ENCODE data around the gene TXN.

TXN gene

GRCh38 chr9:110256380-110257096 is at the start of gene TXN:
Gene TXN (minus strand): TSS chr9:110256507. CDS start chr9:110256435, 72 bp downstream.
- peak; percentile 95 for DNase-seq (ENCODE audit: low read depth)

DNA sequence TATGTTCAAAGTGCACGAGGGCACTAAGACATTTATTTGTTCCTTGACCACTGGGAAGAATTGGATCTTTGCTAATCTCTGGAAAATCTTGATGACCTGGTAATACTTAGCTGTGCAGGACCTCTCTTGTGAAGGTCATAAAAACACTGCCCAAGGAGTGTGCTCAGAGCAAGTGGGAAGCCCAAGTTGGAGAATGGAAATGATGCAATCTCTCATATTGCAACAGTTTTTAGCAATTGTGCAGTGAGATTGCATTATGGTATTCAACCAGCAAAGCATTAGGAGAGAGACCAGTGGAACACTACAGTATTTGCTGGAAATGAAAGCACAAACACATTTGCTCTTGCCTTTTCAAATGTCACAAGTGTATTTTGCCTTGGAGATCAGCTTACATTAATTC is 46.8 kb upstream of the TXN start:
- DNase-seq (ENCODE audit: low read depth), result peak; percentile 82

DNA sequence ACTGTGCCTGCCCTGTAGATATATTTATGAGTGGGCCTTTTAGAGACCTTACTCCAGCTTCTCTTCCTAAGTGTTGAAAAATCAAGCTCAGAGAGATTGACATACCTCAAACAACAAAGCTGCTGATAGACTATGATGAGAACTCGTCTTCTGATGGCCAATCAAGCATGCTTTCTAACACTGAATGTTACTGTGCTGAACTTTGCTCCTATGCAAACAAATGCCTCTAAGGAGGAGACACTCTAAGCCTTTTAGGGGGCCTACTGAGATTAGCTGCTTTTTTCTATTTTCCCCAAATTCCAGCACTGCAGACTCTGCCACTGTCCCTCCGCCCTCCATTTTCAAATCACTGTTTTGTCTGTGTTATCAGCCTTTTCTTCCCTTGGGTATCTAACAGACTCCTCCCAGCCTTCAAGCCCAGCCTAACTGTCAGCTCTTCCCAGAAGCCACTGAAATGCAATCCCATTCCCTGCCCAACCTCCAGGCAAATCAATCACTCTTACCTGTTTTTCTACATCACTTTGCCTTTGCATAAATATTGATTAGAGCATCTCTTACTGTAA is 41.8 kb upstream of the TXN start:
- DNase-seq (ENCODE audit: low read depth), result no peak

DNA sequence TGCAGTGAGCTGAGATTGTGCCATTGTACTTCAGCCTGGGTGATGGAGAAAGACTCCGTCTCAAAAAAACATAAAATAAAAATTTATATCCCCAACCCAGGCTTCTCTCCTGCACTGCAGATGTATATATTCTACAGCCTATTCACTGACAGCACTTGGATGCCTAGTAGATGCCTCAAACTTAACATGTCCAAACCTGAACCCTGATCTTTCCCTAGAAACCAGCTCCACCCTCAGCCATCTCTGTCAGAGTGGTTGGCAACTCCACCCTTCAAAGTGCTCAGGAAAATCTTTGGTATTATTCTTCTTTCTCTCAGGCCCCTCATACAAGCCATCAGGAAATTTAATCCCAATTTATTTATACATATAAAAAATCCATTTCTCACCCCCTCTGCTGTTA is 36.9 kb upstream of the TXN start:
- no peak for DNase-seq (ENCODE audit: low read depth)

DNA sequence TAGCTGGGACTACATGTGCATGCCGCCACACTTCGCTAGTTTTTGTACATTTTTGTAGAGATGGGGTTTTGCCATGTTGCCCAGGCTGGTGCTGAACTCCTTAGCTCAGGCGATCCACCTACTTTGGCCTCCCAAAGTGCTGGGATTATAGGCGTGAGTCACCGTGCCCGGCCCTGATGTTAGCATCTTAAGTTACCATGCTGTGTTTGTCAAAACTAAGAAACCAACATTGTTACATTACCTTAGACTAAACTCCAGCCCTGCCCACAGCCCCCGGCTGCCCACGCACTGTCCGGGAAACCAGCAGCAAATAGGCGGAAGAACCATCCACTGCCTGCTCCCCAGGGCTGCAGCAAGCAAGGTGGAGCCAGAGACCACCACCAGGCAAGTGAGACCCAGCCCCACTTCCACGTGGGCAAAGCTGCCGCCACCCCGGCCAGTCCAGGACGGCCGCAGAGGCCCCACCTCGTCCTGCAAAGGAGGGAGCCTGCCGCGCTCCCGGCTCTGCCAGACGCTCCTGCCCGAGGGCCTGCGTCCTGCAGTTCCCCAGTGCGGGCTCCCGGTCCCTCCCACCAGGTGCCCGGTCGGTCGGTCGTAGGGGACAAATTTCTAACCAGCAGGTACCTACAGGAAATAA is 35.7 kb upstream of the TXN start:
- DNase-seq (ENCODE audit: low read depth), result no peak

- no peak for DNase-seq (ENCODE audit: low read depth)
Observed at GRCh38 chr9:110290001-110290400, 33.7 kb upstream of the TXN start.

GRCh38 chr9:110288503-110288902 is 32.2 kb upstream of the TXN start:
- DNase-seq (ENCODE audit: low read depth), result no peak

GRCh38 chr9:110287289-110287680 is 31.0 kb upstream of the TXN start:
- DNase-seq (ENCODE audit: low read depth), result no peak

DNA sequence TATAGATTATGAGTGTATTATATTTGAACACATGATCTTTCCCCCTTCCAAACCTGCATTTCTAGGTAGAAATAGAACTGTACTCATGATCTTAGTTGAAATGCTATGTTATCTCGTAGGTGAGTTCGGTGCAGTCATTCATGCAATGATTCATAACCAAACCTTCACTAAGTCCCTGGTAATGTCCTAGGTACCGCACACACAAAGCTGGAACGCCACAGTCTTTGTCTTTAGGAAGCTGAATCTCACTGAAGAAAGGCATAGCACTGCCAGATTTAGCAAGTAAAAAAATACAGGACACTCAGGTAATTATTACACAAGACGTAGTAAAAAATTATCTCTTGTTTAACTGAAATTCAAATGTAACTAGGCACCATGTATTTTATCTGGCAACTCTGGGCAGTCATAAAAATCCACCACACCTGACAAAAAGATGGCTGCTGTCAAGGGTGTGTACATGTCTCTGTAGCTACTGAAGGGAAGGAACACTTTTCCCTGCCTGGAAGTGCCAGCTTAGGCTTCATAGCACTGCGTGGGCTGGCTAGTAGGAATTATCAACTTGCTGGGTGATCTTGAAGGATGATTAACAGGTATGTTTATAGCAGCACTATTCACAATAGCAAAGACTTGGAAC is 28.0 kb upstream of the TXN start:
- no peak for DNase-seq (ENCODE audit: low read depth)

DNA sequence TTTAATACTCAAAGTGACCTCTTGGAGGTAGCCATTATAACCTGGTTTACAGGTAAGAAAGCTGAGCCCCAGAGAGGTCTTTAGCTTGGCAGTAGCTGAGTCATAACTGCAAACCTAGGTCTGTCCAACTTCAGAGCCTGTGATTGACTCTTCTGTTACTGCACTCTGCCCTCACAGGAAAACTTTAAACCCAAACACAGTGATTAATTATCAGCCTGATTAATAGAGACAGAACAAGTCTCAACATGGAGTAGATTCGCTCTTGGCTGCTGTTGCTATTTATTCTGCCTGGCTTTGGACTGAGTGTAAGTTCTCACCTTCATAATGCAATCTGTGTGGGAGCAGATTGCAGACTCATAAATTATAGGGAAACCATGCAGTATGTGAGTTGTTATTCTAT is 27.4 kb upstream of the TXN start:
- DNase-seq (ENCODE audit: low read depth), result no peak

- DNase-seq (ENCODE audit: low read depth), result no peak
Observed at GRCh38 chr9:110282739-110283081, 26.4 kb upstream of the TXN start.

DNA sequence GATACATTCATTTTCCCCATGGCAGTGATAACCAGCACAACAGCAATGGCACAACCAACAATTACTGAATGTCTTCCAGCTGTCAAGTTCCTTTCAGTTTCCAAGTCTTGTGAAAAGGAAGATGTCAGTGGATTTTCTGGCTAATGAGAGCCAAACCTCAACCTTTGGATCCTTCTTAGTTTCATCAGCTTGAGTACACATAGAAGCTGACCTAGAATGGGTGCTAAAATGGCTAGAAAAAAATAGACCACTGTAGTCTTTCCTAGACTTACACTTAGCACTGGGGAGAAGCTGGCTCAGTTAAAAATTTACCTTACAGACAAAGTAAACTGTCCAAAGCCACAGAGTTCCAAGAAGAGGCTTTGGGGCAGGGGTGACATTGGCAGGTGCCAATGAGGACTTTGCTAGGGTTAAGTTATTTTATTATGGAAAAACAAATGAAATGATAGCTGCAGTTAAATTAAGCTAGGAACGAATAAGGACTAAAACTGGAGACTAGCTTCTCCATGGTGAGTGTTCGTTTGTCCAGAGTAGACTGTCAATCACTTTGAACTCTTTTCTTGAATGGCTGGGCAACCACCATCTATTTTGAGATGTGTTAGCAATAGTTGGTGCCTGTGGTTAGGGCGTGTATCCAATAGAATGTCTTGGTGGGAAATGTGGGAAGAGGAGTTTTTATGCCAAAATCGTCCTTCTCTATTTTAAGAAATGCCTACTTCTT is 25.9 kb upstream of the TXN start:
- peak; percentile 25 for DNase-seq (ENCODE audit: low read depth)

DNA sequence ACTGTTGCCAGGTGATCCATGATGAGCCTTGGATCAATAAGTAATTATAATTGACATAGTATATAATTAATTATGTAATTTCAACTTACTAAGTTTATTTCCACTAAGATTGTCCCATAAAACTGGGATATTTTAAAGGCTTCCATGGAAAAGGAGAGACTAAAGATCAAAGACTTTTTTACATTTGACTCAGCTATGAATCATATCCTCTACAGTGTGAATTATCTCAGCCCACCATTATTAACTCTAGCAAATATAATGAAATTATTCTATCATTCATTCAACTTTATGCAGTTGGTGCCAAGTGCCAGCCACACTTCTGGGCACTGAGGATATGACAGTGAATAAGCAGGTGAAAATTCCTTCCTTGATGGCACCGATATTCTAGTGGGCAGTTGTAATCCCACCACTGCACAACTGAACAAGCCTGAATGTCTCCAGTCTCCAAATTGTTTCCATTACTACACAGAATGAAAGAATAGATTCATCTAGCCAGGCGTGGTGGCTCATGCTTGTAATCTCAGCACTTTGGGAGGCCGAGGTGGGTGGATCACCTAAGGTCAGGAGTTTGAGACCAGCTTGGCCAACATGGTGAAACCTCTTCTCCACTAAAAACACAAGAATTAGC is 21.9 kb upstream of the TXN start:
- no peak for DNase-seq (ENCODE audit: low read depth)

DNA sequence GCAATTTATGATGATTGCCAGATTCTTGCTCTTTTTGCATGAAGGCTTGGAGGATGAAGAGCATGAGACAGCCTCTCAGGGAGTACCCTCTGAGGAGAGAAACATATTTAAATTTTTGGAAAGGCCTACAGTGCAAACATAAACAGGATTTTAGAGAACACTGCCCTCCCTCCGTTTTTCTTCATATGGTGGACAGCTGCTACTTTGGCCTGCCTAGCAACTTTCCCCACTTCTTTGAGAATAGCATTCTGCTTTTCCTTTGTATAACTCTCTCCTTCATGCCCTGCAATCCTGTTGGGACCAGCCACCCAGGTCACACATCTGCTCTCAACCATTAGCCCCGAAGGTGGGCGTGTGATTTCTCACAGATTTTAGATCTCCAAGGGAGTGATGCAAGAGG is 20.5 kb upstream of the TXN start:
- no peak for DNase-seq (ENCODE audit: low read depth)

DNA sequence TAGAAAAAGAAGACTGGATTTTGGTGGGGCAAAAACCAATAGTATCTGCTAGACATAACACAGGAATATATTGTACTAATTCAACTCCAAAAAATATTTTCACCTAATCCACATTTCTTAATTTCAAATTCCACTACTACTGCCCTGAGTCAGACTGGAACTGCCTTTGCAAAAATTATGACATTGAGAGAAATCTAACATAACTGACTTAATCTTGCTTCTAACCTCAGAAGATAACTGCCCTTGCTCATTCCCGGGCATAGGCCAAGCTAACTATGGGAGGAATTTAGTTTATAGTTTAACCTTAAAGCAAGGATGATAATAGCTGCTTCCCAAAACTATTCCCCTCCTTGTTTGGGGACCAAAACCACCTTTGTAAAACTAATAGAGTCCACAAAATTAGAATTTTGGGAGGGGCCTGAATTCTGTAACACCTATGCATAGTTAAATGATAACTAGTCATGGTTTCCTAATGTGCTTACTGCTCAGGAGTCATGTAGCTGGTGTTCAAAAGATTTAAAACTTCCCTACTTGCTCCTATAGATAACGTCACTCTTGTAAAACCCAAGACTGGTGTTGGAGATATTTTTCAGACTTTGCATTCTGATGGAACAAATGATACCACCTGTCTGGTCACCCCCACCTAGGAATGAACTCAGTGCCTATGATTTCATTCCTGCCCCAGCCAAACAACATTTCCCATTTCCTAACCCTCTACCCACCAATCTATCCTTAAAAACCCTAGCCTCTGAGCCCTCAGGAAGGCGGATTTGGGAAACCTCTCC is 14.1 kb upstream of the TXN start:
- DNase-seq (ENCODE audit: low read depth), result no peak

- no peak for DNase-seq (ENCODE audit: low read depth)
Observed at GRCh38 chr9:110266795-110267194, 10.5 kb upstream of the TXN start.

- DNase-seq (ENCODE audit: low read depth), result peak; percentile 84
Observed at GRCh38 chr9:110261632-110262031, 5.3 kb upstream of the TXN start.

DNA sequence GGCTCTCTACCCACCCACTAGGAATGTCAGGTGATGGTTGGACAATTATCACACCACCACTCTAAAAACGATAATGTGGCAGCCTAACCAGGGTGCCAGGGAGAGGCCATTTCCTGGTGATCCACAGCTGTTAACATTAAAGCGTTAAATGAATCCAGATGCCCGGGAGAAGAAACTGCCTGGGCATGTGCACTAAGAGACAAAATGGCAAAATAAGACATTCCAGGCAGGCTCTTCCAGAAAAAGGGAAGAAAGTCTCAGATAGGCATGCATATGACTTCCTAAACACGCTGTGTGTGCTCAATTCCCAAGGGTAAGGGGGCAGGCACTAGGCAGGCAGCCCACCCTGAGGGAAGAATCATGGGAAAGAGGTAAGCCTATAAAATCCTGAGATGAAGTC is 4.6 kb upstream of the TXN start:
- peak; percentile 66 for DNase-seq (ENCODE audit: low read depth)

DNA sequence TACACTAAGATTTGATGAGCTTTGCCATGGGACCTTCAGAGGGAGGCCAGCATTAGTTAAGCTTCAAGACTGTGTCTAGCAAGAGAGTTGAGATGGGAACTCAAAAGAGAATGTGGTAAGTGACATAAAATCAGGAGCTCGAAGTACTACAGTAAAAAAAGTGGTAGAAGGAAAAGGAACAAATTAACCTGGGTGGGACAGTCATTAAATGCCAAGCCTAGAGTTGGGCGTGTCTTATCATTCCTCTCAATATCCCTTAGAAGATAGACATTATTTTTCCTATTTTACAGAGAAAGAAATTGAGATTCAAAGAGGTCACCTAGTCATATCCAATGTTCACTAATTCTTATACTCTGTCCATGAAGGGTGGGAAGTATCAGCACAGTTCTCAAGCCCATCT is 3.3 kb upstream of the TXN start:
- no peak for DNase-seq (ENCODE audit: low read depth)

DNA sequence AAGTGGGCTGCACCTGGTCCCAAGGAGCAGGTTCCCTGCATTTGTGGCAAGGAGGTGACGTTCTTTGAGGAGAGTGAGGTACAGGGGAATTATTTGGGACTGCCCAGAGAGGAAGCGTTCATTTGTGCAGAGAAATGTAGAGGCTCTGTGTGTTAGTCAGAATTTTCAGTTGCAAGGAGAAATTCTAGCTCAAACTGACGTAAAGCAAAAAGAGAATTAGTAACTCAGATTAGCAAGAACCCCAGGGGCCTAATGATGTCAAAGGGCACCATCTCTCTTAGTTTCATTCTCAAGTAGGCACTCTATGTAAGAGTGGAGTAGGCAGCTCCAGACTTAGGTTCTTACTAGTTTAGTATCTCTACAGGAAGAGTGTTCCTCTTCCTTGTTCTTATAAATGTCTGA is 2.4 kb upstream of the TXN start:
- no peak for DNase-seq (ENCODE audit: low read depth)

DNA sequence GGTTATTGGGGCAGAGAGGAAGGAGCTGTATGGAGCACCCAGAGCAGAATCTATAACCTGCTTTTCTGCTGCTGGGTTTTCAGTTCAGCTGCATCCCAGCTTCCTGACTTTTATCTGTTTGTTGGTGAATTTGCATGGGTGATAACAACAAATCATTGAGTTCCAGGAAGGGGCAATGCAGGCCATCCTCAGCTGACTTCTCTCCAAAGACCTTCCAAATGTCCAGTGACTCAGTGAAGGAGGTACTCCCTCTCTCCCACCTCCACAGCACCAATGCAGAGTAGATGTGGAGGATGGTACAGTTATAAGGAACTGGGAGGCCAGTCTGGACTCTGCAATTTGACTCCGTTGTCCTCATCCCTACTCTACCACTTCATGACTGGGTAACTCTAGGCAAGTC is 1.6 kb upstream of the TXN start:
- peak; percentile 1 for DNase-seq (ENCODE audit: low read depth)
